Stomach (tissue), 19 donors: Measurements from ENCODE around the gene KDELR3. TPM values are rescaled to one million over a fixed set of nuclear protein-coding genes. Genes with fewer than 3 reads are reported as not detected.

Experiments
- DNase-seq, 2 donors: peaks; one replicate each; pipeline versions ENCODE4 v3.0.0 to v3.0.0-alpha.2; 2013 to 2019
- H3K27ac ChIP-seq, 5 donors: fragments of 200-600 bp in 4 of 5; sonication (generic) in 4 of 5; one replicate each; pipeline ENCODE4 v1.5.1; 2013 to 2019; ENCODE audit warnings: mild to moderate bottlenecking in 1 of 5, moderate library complexity in 1 of 5
- H3K27me3 ChIP-seq, 3 donors: fragments of 200-600 bp; sonication (generic); one replicate each; pipeline ENCODE4 v1.5.1; 2017 to 2019; ENCODE audit warnings: mixed run types in 1 of 3
- H3K36me3 ChIP-seq, 4 donors: fragments of 200-600 bp; sonication (generic); 1 replicate in 3 of 4; 2 replicates in 1 of 4; pipeline ENCODE4 v1.5.1; 2016 to 2019
- H3K4me1 ChIP-seq, 4 donors: fragments of 200-600 bp; sonication (generic); one replicate each; pipeline ENCODE4 v1.5.1; 2016 to 2019
- H3K4me3 ChIP-seq, 4 donors: fragments of 200-600 bp; sonication (generic) in 3 of 4; one replicate each; pipeline ENCODE4 v1.5.1; 2016 to 2019; ENCODE audit warnings: mild to moderate bottlenecking in 1 of 4
- H3K9me3 ChIP-seq, 4 donors: fragments of 200-600 bp; sonication (generic); one replicate each; pipeline ENCODE4 v1.5.1; 2016 to 2019
- EP300 ChIP-seq: sonication (generic); formaldehyde crosslinking; IDR thresholded peaks from one replicate; pipeline ENCODE4 v1.6.1; 2017; ENCODE audit warnings: antibody characterized with exemption
- POLR2A ChIP-seq, 4 donors: fragments of 450-650 bp; IDR thresholded peaks; one replicate each; pipeline ENCODE4 v1.6.1; 2016; ENCODE audit warnings: antibody characterized with exemption in 4 of 4, control low read depth in 2 of 4, mild to moderate bottlenecking in 1 of 4, moderate library complexity in 1 of 4
- POLR2AphosphoS5 ChIP-seq, 3 donors: sonication (generic); formaldehyde crosslinking; IDR thresholded peaks; one replicate each; pipeline ENCODE4 v1.6.1; 2016; ENCODE audit warnings: antibody characterized with exemption in 3 of 3
- WGBS, 5 donors: extraction: QIAGEN DNeasy Blood & Tissue Kit in 3 of 5; methylation state at CpG; one replicate each; pipeline versions ENCODE4 v1.1.5 to v1.1.7; 2013 to 2018; 5-methylcytosine and 5-hydroxymethylcytosine counted together
- intact Hi-C: fragments of 100-400 bp; cut with DNase I; formaldehyde crosslinking; loops from one replicate; pipeline ENCODE4 v1.15.1; 2023; ENCODE audit warnings: low total_unique reads
- long read RNA-seq, 10 donors: transcript quantifications; one replicate each; lab custom pipeline, GENCODE V29; 2026
- polyA plus RNA-seq, 3 donors: library from polyadenylated mRNA; stranded (reverse); fragments of 200-250 nt; gene quantifications; one replicate each; pipeline ENCODE4 v1.2.3, GENCODE V29; 2013
- total RNA-seq, 5 donors: library from RNA; depleted of rRNA; stranded (reverse); fragments of >200 nt; gene quantifications; one replicate each; pipeline versions ENCODE4 v1.1.0 to v1.2.3, GENCODE V29; 2014 to 2016
- TF ChIP-seq, protein P1 (sequence below), 7 experiments: fragments of 450-650 bp in 4 of 7; fragments of 200-600 bp in 3 of 7; sonication (generic) in 3 of 7; IDR thresholded peaks; one replicate each; pipeline ENCODE4 v1.5.1; 2016 to 2019; ENCODE audit warnings: antibody characterized with exemption in 7 of 7, control low read depth in 2 of 7, mild to moderate bottlenecking in 1 of 7
- donor health status: healthy with polysubstance abuse.
- donor health status: Bipolar disorder and iron deficiency.
- donor health status: healthy.

Gene KDELR3
- total RNA-seq (10 to 100 TPM in 3 of 5 donors, 1 to 10 TPM in 1, not detected in 1; 3.6 to 30.7 (median 11.6) TPM), polyA plus RNA-seq (10 to 100 TPM in 1 of 3 donors, 1 to 10 TPM in 2; 6.4 to 12.8 (median 6.8) TPM)
- long read RNA-seq, donor 1, transcript KDELR3-201 (5 exons, 1,728 nt): major isoform, 11 of 12 reads
- long read RNA-seq, donor 1, partial matches to known transcripts: 0 of 12 reads
- long read RNA-seq, donor 1, other reads (novel, unspliced or antisense): 0 of 12 reads
- long read RNA-seq, donor 2, transcript KDELR3-201 (5 exons, 1,728 nt): major isoform, 11 of 13 reads
- long read RNA-seq, donor 2, partial matches to known transcripts: 0 of 13 reads
- long read RNA-seq, donor 2, other reads (novel, unspliced or antisense): 0 of 13 reads
- long read RNA-seq, donor 3, partial matches to known transcripts: 0 of 5 reads
- long read RNA-seq, donor 3, other reads (novel, unspliced or antisense): 0 of 5 reads
- long read RNA-seq, donor 4: 0 reads
- long read RNA-seq, donor 5, transcript KDELR3-201 (5 exons, 1,728 nt): major isoform, 10 of 13 reads
- long read RNA-seq, donor 5, partial matches to known transcripts: 0 of 13 reads
- long read RNA-seq, donor 5, other reads (novel, unspliced or antisense): 0 of 13 reads
- long read RNA-seq, donor 6, transcript KDELR3-201 (5 exons, 1,728 nt): major isoform, 35 of 40 reads
- long read RNA-seq, donor 6, transcript KDELR3-202 (4 exons, 931 nt): minor isoform, 5 of 40 reads
- long read RNA-seq, donor 6, partial matches to known transcripts: 0 of 40 reads
- long read RNA-seq, donor 6, other reads (novel, unspliced or antisense): 0 of 40 reads
- long read RNA-seq, donor 7, transcript KDELR3-202 (4 exons, 931 nt): minor isoform, 5 of 201 reads
- long read RNA-seq, donor 7, transcript KDELR3-201 (5 exons, 1,728 nt): major isoform, 12 of 201 reads
- long read RNA-seq, donor 7, partial matches to known transcripts: 161 of 201 reads
- long read RNA-seq, donor 7, other reads (novel, unspliced or antisense): 23 of 201 reads
- long read RNA-seq, donor 8, transcript KDELR3-201 (5 exons, 1,728 nt): major isoform, 10 of 12 reads
- long read RNA-seq, donor 8, partial matches to known transcripts: 0 of 12 reads
- long read RNA-seq, donor 8, other reads (novel, unspliced or antisense): 0 of 12 reads
- long read RNA-seq, donor 9, transcript KDELR3-201 (5 exons, 1,728 nt): major isoform, 18 of 21 reads
- long read RNA-seq, donor 9, partial matches to known transcripts: 0 of 21 reads
- long read RNA-seq, donor 9, other reads (novel, unspliced or antisense): 0 of 21 reads
- long read RNA-seq, donor 10, partial matches to known transcripts: 0 of 3 reads
- long read RNA-seq, donor 10, other reads (novel, unspliced or antisense): 0 of 3 reads

DNA sequence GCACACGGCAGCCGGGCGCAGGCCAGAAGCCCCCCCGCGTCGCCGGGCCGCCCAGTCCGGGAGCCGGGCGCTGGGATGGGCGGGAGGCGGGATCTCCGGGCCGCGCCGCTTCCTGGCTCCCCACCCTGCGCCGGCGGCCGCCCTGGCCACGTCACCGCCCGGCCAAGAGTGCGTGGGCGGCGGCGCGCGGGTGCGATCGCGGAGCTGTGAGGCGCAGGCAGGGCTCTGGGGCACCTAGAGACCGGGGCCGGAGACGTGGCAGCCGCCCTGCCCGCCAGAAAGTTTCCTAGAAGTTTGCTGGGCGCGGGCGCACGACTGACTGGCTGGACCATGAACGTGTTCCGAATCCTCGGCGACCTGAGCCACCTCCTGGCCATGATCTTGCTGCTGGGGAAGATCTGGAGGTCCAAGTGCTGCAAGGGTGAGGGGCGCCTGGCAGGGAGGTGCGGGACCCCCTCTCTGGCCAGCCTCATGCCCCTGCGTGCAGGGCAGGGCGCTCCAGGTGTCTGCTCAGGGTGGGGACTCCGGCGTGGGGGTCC, at the start of gene KDELR3:
TSS of gene KDELR3 (plus strand) at position 193 of the 539 bp plus-strand sequence. CDS start at position 331, 138 bp downstream.
- DNase-seq: peak; percentile 72 to 94
- TF ChIP-seq POLR2AphosphoS5 (IDR thresholded peaks at IDR 0.05): peak in 2 of 3 donors; percentile 70 to 74
- no peak for TF ChIP-seq POLR2A (IDR thresholded peaks at IDR 0.05)
- no peak for TF ChIP-seq EP300
- Histone ChIP-seq H3K27me3 (peaks cover 0 to 55% (median 5%) of the 10 kb centered on the region in 3 donors), H3K27ac (peak within 1 kb of the TSS; percentile 44 to 73 (median 70)), H3K4me1 (peaks cover 13 to 21% (median 19%) of the 10 kb centered on the region in 4 donors), H3K9me3 (no peaks in the 10 kb centered on the region), H3K4me3 (peak within 1 kb of the TSS; percentile 50 to 66 (median 58)), H3K36me3 (no peaks in the 10 kb centered on the region)
- intact Hi-C loops: no loop called here
- 1 to 2% (median 2%) methylated on average over 19 to 53 of the region's 53 CpGs for WGBS, 5 donors

GRCh38 chr22:38418589-38418988, 49.3 kb upstream of the KDELR3 start:
- Histone ChIP-seq H3K9me3 (no peaks in the 10 kb centered on the region), H3K27me3 (no peaks in the 10 kb centered on the region), H3K27ac (no peak overlapping the region), H3K4me1 (no peaks in the 10 kb centered on the region), H3K36me3 (no peaks in the 10 kb centered on the region), H3K4me3 (no peak overlapping the region)
- no peak for DNase-seq
- intact Hi-C loops: no loop called here
- TF ChIP-seq POLR2AphosphoS5 (IDR thresholded peaks at IDR 0.05) (no peak), POLR2A (IDR thresholded peaks at IDR 0.05) (no peak), EP300 (no peak)
- TF ChIP-seq, protein P1, sequence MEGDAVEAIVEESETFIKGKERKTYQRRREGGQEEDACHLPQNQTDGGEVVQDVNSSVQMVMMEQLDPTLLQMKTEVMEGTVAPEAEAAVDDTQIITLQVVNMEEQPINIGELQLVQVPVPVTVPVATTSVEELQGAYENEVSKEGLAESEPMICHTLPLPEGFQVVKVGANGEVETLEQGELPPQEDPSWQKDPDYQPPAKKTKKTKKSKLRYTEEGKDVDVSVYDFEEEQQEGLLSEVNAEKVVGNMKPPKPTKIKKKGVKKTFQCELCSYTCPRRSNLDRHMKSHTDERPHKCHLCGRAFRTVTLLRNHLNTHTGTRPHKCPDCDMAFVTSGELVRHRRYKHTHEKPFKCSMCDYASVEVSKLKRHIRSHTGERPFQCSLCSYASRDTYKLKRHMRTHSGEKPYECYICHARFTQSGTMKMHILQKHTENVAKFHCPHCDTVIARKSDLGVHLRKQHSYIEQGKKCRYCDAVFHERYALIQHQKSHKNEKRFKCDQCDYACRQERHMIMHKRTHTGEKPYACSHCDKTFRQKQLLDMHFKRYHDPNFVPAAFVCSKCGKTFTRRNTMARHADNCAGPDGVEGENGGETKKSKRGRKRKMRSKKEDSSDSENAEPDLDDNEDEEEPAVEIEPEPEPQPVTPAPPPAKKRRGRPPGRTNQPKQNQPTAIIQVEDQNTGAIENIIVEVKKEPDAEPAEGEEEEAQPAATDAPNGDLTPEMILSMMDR (IDR thresholded peaks at IDR 0.05): no peak
- 88 to 92% (median 90%) methylated on average over 14 of the region's 14 CpGs for WGBS, 5 donors

GRCh38 chr22:38419121-38419857, 48.6 kb upstream of the KDELR3 start:
- H3K9me3 ChIP-seq: no peaks in the 10 kb centered on the region
- H3K27me3 ChIP-seq: no peaks in the 10 kb centered on the region
- no peaks in the 10 kb centered on the region for H3K4me1 ChIP-seq
- WGBS, 5 donors: 79 to 87% (median 80%) methylated on average over 11 to 14 of the region's 14 CpGs
- no peak for DNase-seq
- no peaks in the 10 kb centered on the region for H3K36me3 ChIP-seq
- no peak overlapping the region for H3K27ac ChIP-seq
- intact Hi-C loops: no loop called here
- H3K4me3 ChIP-seq: no peak overlapping the region
- TF ChIP-seq, protein P1 (IDR thresholded peaks at IDR 0.05): no peak
- TF ChIP-seq POLR2AphosphoS5 (IDR thresholded peaks at IDR 0.05) (no peak), EP300 (no peak), POLR2A (IDR thresholded peaks at IDR 0.05) (no peak)

DNA sequence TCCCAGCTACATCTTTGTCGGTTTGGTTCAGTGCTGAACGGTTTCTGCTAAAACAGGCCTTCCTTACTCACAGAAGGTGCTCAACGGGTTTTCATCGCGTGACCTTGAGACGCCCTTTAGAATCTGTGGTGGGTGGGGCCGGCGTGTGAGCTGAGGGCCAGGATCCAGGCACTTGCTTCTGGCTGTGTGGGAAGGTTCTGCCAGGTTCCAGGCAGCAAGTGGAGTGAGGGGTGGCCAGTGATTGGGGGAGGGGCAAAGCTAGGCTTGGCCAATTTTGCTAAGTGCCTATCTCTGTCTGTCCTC, 48.1 kb upstream of the KDELR3 start:
- intact Hi-C loops: no loop called here
- peak in 1 of 2 donors; percentile 49 for DNase-seq
- TF ChIP-seq, protein P1 (IDR thresholded peaks at IDR 0.05): no peak
- no peak for TF ChIP-seq POLR2AphosphoS5 (IDR thresholded peaks at IDR 0.05)
- TF ChIP-seq POLR2A (IDR thresholded peaks at IDR 0.05): no peak
- TF ChIP-seq EP300: no peak

More for the DNA sequence above, 48.1 kb upstream of the KDELR3 start:
- H3K27me3 ChIP-seq: no peaks in the 10 kb centered on the region
- no peaks in the 10 kb centered on the region for H3K9me3 ChIP-seq
- no peaks in the 10 kb centered on the region for H3K4me1 ChIP-seq
- no peak overlapping the region for H3K27ac ChIP-seq
- 46 to 77% (median 57%) methylated on average over 3 to 8 of the region's 8 CpGs for WGBS, 5 donors
- H3K36me3 ChIP-seq: no peaks in the 10 kb centered on the region
- H3K4me3 ChIP-seq: no peak overlapping the region
